AG04449 (cell line): Measurements from ENCODE around the gene NOD2.

Experiments used
- CTCF ChIA-PET: fragments of 350-600 bp; formaldehyde crosslinking; extraction: SDS; loops from one replicate; lab custom pipeline; 2021; ENCODE audit warnings: antibody characterized with exemption; lab: Yijun Ruan, JAX
- POLR2A ChIA-PET: fragments of 400-600, 350-600 bp; formaldehyde crosslinking; extraction: SDS; loops from one replicate; lab custom pipeline; 2020; ENCODE audit warnings: antibody characterized with exemption, inconsistent platforms; lab: Yijun Ruan, JAX
- DNase-seq: peaks from one replicate; pipeline ENCODE4 v3.0.0-alpha.2; 2010; ENCODE audit warnings: low read depth, low spot score
- H3K4me3 ChIP-seq: 2 replicates; pipeline ENCODE4 v1.5.1; 2011; ENCODE audit warnings: low read depth, mild to moderate bottlenecking, control low read depth, low read length
- CTCF ChIP-seq: IDR thresholded peaks from one replicate; pipeline ENCODE4 v1.5.1; 2011; ENCODE audit warnings: mild to moderate bottlenecking, moderate library complexity, low read length, control low read depth, inconsistent platforms; ENCODE audit not compliant: insufficient read depth; ENCODE audit errors: missing control alignments

NOD2 gene

GRCh38 chr16:50668368-50669008 is 24.9 kb upstream of the NOD2 start:
- H3K4me3 ChIP-seq, result no peak overlapping the region
- no peak for TF ChIP-seq CTCF
- CTCF ChIA-PET, result interaction anchor here (0.9 to 13.5 kb wide), 9 partner anchors 9 to 643 kb away, joined by 3 to 160 read pairs (median 50); partner anchors contain the start of genes BRD7, CNEP1R1 and SNX20
- DNase-seq, result no peak
- POLR2A ChIA-PET, result no interaction called here

GRCh38 chr16:50669741-50670140 is 23.7 kb upstream of the NOD2 start:
- no peak for TF ChIP-seq CTCF
- DNase-seq, result no peak
- no peak overlapping the region for H3K4me3 ChIP-seq
- ChIA-PET CTCF (interaction anchor here (6.2 to 13.5 kb wide), 4 partner anchors 8 to 300 kb away, joined by 86 to 160 read pairs (median 122); partner anchors contain the start of genes BRD7 and SNX20), POLR2A (no interaction called here)

GRCh38 chr16:50670476-50670875 is 22.9 kb upstream of the NOD2 start:
- no peak overlapping the region for H3K4me3 ChIP-seq
- ChIA-PET CTCF (interaction anchor here (2.3 to 13.5 kb wide), 3 partner anchors 77 to 301 kb away, joined by 9 to 160 read pairs (median 86); partner anchors contain the start of gene BRD7), POLR2A (no interaction called here)
- TF ChIP-seq CTCF, result no peak
- no peak for DNase-seq

- no peak overlapping the region for H3K4me3 ChIP-seq
- ChIA-PET POLR2A (no interaction called here), CTCF (interaction anchor here (0.9 to 13.5 kb wide), 6 partner anchors 8 to 453 kb away, joined by 3 to 160 read pairs (median 4); no protein-coding TSS in a partner anchor)
- TF ChIP-seq CTCF, result peak; percentile 30
- no peak for DNase-seq
These were observed 21.7 kb upstream of the NOD2 start for GRCh38 chr16:50671644-50672260.

GRCh38 chr16:50673496-50674275 is 19.7 kb upstream of the NOD2 start:
- TF ChIP-seq CTCF, result no peak
- DNase-seq, result no peak
- CTCF ChIA-PET, result interaction anchor here (10.4 to 13.5 kb wide), 2 partner anchors 7 to 132 kb away, joined by 98 to 160 read pairs; no protein-coding TSS in a partner anchor
- H3K4me3 ChIP-seq, result no peak overlapping the region
- POLR2A ChIA-PET, result no interaction called here
